ENCODE results near the gene DSCAM. TPM values are rescaled to one million over a fixed set of nuclear protein-coding genes. Genes with fewer than 3 reads are reported as not detected.

DSCAM gene
- total and polyA plus RNA-seq, 10 of the 15 experiments (the other 5 are each of a cell fraction or from before 2014, with no cell fraction given) = not detected

GRCh38 chr21:40623528-40623927 lies 223.4 kb downstream of the DSCAM start:
- no peak overlapping the region for H3K4me3 ChIP-seq
- WGBS (ENCODE audit: insufficient coverage, insufficient replicate concordance, low lambda C conversion rate, missing lambda C conversion rate) = 13% methylated on average over 1 of the region's 1 CpG
- DNase-seq (ENCODE audit: low read depth, low spot score) = no peak
- no TSS peak for BruUV-seq (replicated peaks)
- H3K4me1 ChIP-seq (ENCODE audit: control insufficient read depth, insufficient read depth, low read length) = no peaks in the 10 kb centered on the region
- H3K9ac ChIP-seq (ENCODE audit: control insufficient read depth, insufficient read depth, low read length) = no peak overlapping the region
- SMC1A ChIA-PET (ENCODE audit: uncharacterized antibody, unreplicated experiment) = interaction anchor here (0.7 kb wide), 1 partner anchor 1798 kb away, joined by 3 read pairs; no protein-coding TSS in a partner anchor
- H3K9me3 ChIP-seq (replicated peaks; ENCODE audit: control insufficient read depth, insufficient read depth, low read length) = no peaks in the 10 kb centered on the region; the same call in 2 of the 3 replicates
- CTCF ChIA-PET = no interaction called here
- no peak overlapping the region for H3K27ac ChIP-seq (ENCODE audit: control insufficient read depth, insufficient read depth)
- ATAC-seq = no peak
- H4K20me1 ChIP-seq (ENCODE audit: control insufficient read depth, insufficient read depth) = no peaks in the 10 kb centered on the region
- RAD21 ChIA-PET (ENCODE audit: unreplicated experiment) = no interaction called here
- POLR2A ChIA-PET = no interaction called here
- no peaks in the 10 kb centered on the region for H3K36me3 ChIP-seq (ENCODE audit: control insufficient read depth in 2 of 2, insufficient read depth in 2 of 2, low read length in 1 of 2)
- H3K4me2 ChIP-seq (ENCODE audit: control insufficient read depth, insufficient read depth) = no peak overlapping the region
- intact Hi-C loops (cut with micrococcal nuclease; ENCODE audit: unreplicated experiment) = no loop called here
- TF ChIP-seq WRNIP1 (IDR thresholded peaks at IDR 0.05; ENCODE audit: borderline replicate concordance, low read depth, low read length) = no peak
- TF ChIP-seq SUZ12 (IDR thresholded peaks at IDR 0.05; ENCODE audit: unreplicated experiment) = no peak
- no peak for TF ChIP-seq CREM (IDR thresholded peaks at IDR 0.05; ENCODE audit: low read depth)
- no peak for TF ChIP-seq CREB1 (IDR thresholded peaks at IDR 0.05; ENCODE audit: low read depth)
- no peaks in the 10 kb centered on the region for H3K27me3 ChIP-seq (replicated peaks in 1 of 2; ENCODE audit: control insufficient read depth in 2 of 2, insufficient read depth in 2 of 2, low read length in 1 of 2)
- no peaks in the 10 kb centered on the region for H3K79me2 ChIP-seq (ENCODE audit: control insufficient read depth, insufficient read depth, low read length)
- FAIRE-seq = no peak
- in situ Hi-C loops (cut with MboI) = no loop called here
- no peak overlapping the region for H2AFZ ChIP-seq (ENCODE audit: control insufficient read depth, low read depth, low read length)

GRCh38 chr21:40622531-40622930 lies 224.4 kb downstream of the DSCAM start:
- Histone ChIP-seq H2AFZ (ENCODE audit: control insufficient read depth, low read depth, low read length) (no peak overlapping the region), H3K27ac (ENCODE audit: control insufficient read depth, insufficient read depth) (no peak overlapping the region), H3K9ac (ENCODE audit: control insufficient read depth, insufficient read depth, low read length) (no peak overlapping the region), H3K4me2 (ENCODE audit: control insufficient read depth, insufficient read depth) (no peak overlapping the region), H4K20me1 (ENCODE audit: control insufficient read depth, insufficient read depth) (no peaks in the 10 kb centered on the region), H3K4me1 (ENCODE audit: control insufficient read depth, insufficient read depth, low read length) (no peaks in the 10 kb centered on the region), H3K9me3 (replicated peaks; ENCODE audit: control insufficient read depth, insufficient read depth, low read length) (no peaks in the 10 kb centered on the region; the same call in 2 of the 3 replicates), H3K27me3 (replicated peaks in 1 of 2; ENCODE audit: control insufficient read depth in 2 of 2, insufficient read depth in 2 of 2, low read length in 1 of 2) (no peaks in the 10 kb centered on the region), H3K36me3 (ENCODE audit: control insufficient read depth in 2 of 2, insufficient read depth in 2 of 2, low read length in 1 of 2) (no peaks in the 10 kb centered on the region), H3K79me2 (ENCODE audit: control insufficient read depth, insufficient read depth, low read length) (no peaks in the 10 kb centered on the region), H3K4me3 (no peak overlapping the region)
- ATAC-seq (no peak), DNase-seq (ENCODE audit: low read depth, low spot score) (no peak), FAIRE-seq (no peak)
- in situ Hi-C loops (cut with MboI) = no loop called here
- 25% methylated on average over 4 of the region's 4 CpGs for WGBS (ENCODE audit: insufficient coverage, insufficient replicate concordance, low lambda C conversion rate, missing lambda C conversion rate)
- ChIA-PET POLR2A (no interaction called here), RAD21 (ENCODE audit: unreplicated experiment) (no interaction called here), CTCF (no interaction called here), SMC1A (ENCODE audit: uncharacterized antibody, unreplicated experiment) (no interaction called here)
- intact Hi-C loops (cut with micrococcal nuclease; ENCODE audit: unreplicated experiment) = no loop called here
- no TSS peak for BruUV-seq (replicated peaks)
- TF ChIP-seq IKZF1 (conservative IDR thresholded peaks at IDR 0.05) = no peak
- TF ChIP-seq, protein P1, sequence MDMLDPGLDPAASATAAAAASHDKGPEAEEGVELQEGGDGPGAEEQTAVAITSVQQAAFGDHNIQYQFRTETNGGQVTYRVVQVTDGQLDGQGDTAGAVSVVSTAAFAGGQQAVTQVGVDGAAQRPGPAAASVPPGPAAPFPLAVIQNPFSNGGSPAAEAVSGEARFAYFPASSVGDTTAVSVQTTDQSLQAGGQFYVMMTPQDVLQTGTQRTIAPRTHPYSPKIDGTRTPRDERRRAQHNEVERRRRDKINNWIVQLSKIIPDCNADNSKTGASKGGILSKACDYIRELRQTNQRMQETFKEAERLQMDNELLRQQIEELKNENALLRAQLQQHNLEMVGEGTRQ (IDR thresholded peaks at IDR 0.05; ENCODE audit: borderline replicate concordance, low read depth, low read length) = no peak
- TF ChIP-seq NR2C2 (IDR thresholded peaks at IDR 0.05; ENCODE audit: borderline replicate concordance, control insufficient read depth, insufficient read length, low read depth) = no peak
- TF ChIP-seq IKZF2 (IDR thresholded peaks at IDR 0.05) = no peak
- no peak for TF ChIP-seq POLR2AphosphoS2 (IDR thresholded peaks at IDR 0.05; ENCODE audit: low read depth, low read length)
- TF ChIP-seq, protein P2, sequence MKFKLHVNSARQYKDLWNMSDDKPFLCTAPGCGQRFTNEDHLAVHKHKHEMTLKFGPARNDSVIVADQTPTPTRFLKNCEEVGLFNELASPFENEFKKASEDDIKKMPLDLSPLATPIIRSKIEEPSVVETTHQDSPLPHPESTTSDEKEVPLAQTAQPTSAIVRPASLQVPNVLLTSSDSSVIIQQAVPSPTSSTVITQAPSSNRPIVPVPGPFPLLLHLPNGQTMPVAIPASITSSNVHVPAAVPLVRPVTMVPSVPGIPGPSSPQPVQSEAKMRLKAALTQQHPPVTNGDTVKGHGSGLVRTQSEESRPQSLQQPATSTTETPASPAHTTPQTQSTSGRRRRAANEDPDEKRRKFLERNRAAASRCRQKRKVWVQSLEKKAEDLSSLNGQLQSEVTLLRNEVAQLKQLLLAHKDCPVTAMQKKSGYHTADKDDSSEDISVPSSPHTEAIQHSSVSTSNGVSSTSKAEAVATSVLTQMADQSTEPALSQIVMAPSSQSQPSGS (IDR thresholded peaks at IDR 0.05; ENCODE audit: low read length) = no peak
- no peak for TF ChIP-seq MTA2 (IDR thresholded peaks at IDR 0.05; ENCODE audit: low read depth)
- no peak for TF ChIP-seq TAF1 (IDR thresholded peaks at IDR 0.05; ENCODE audit: borderline replicate concordance, low read depth, low read length)
- TF ChIP-seq TCF12 (IDR thresholded peaks at IDR 0.05; ENCODE audit: low read depth, low read length) = no peak

Data from GM12878 (cell line).